GM18873 (cell line): ENCODE data around the gene ARHGAP26.
A peak's percentile ranks its signal among the peaks of the same experiment; 100 is the strongest.

Source experiments
- ATAC-seq: cut with Tn5 transposase; IDR thresholded peaks from one replicate; pipeline ENCODE4 v1.9.1; 2021; ENCODE audit warnings: mild to moderate bottlenecking, moderate library complexity, moderate number of reproducible peaks; ENCODE audit not compliant: unreplicated experiment, low FRiP score

Gene ARHGAP26

GRCh38 chr5:143119291-143119769, 349.2 kb downstream of the ARHGAP26 start:
- peak; percentile 82 for ATAC-seq

- ATAC-seq = no peak
Measured at GRCh38 chr5:143119881-143120341, 349.7 kb downstream of the ARHGAP26 start.

- no peak for ATAC-seq
Measured at GRCh38 chr5:143120460-143121134, 350.4 kb downstream of the ARHGAP26 start.

GRCh38 chr5:143121135-143121475, 350.9 kb downstream of the ARHGAP26 start:
- no peak for ATAC-seq

GRCh38 chr5:143124593-143124992, 354.4 kb downstream of the ARHGAP26 start:
- no peak for ATAC-seq

GRCh38 chr5:143126174-143127019, 356.2 kb downstream of the ARHGAP26 start:
- no peak for ATAC-seq

GRCh38 chr5:143128412-143129071, 358.4 kb downstream of the ARHGAP26 start:
- ATAC-seq = no peak

GRCh38 chr5:143129203-143129602, 359.0 kb downstream of the ARHGAP26 start:
- no peak for ATAC-seq

GRCh38 chr5:143129910-143130612, 359.9 kb downstream of the ARHGAP26 start:
- ATAC-seq = no peak

GRCh38 chr5:143130613-143131305, 360.6 kb downstream of the ARHGAP26 start:
- no peak for ATAC-seq

GRCh38 chr5:143131972-143132371, 361.8 kb downstream of the ARHGAP26 start:
- no peak for ATAC-seq

- ATAC-seq = no peak
Measured at GRCh38 chr5:143132739-143133138, 362.6 kb downstream of the ARHGAP26 start.

GRCh38 chr5:143133721-143134120, 363.5 kb downstream of the ARHGAP26 start:
- no peak for ATAC-seq

GRCh38 chr5:143134269-143134668, 364.1 kb downstream of the ARHGAP26 start:
- no peak for ATAC-seq

GRCh38 chr5:143134900-143135299, 364.7 kb downstream of the ARHGAP26 start:
- ATAC-seq = peak; percentile 66

- ATAC-seq = no peak
Measured at GRCh38 chr5:143135832-143136551, 365.8 kb downstream of the ARHGAP26 start.

- no peak for ATAC-seq
Measured at GRCh38 chr5:143138839-143139238, 368.7 kb downstream of the ARHGAP26 start.

- ATAC-seq = no peak
Measured at GRCh38 chr5:143139585-143139984, 369.4 kb downstream of the ARHGAP26 start.

- no peak for ATAC-seq
Measured at GRCh38 chr5:143140492-143141203, 370.5 kb downstream of the ARHGAP26 start.
